Esophagus muscularis mucosa (tissue), 3 donors: Measurements from ENCODE around the gene CALHM1.

Source experiments
- CTCF ChIP-seq, 3 experiments: fragments of 200-600 bp in 2 of 3; fragments of 450-650 bp in 1 of 3; sonication (generic) in 2 of 3; IDR thresholded peaks; one replicate each; pipeline ENCODE4 v1.5.1; 2017 to 2019; ENCODE audit warnings: antibody characterized with exemption in 3 of 3, mild to moderate bottlenecking in 2 of 3, moderate library complexity in 1 of 3
- POLR2A ChIP-seq: fragments of 450-650 bp; IDR thresholded peaks from one replicate; pipeline ENCODE4 v1.6.1; 2017; ENCODE audit warnings: antibody characterized with exemption, moderate library complexity, mild to moderate bottlenecking, low read depth

DNA sequence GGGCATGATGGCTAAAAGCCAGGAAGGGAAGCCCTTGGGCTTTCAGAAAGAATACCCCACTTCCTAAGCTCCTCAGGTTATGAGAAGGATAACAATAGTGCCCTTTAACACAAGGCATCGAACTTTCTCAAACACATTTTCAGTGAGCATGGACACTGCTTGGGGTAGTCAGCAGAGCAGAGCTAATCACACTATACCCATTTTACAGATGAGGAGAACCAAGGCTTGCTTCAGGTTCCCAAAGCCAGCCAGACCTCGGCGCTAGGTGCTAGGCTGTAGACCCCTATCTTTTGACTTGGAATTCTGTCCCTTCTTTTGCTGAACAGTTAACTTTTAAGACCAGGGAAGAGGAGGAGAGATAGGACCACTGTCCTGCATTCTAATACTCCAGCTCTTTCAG is 36.6 kb upstream of the CALHM1 start:
- TF ChIP-seq CTCF (IDR thresholded peaks at IDR 0.05) (no peak), POLR2A (no peak)
